Bronchial epithelial cell (primary cell): ENCODE measurements around the gene SHANK3. TPM values are rescaled to one million over a fixed set of nuclear protein-coding genes. Genes with fewer than 3 reads are reported as not detected.

Experiments
- DNase-seq: peaks from one replicate; pipeline ENCODE4 v3.0.0-alpha.2; 2010; ENCODE audit warnings: low read depth
- FAIRE-seq: peaks from 2 replicates; lab custom pipeline; 2011; peaks lifted over from hg19 to GRCh38; lab: Jason Lieb, UNC
- H3K27me3 ChIP-seq: 2 replicates; pipeline ENCODE4 v1.5.1; 2011; ENCODE audit warnings: low read length; ENCODE audit not compliant: control insufficient read depth, insufficient read depth
- H3K36me3 ChIP-seq: 2 replicates; pipeline ENCODE4 v1.5.1; 2011; ENCODE audit warnings: low read length; ENCODE audit not compliant: control insufficient read depth, insufficient read depth
- H3K4me3 ChIP-seq: 2 replicates; pipeline ENCODE4 v1.5.1; 2011; ENCODE audit warnings: mild to moderate bottlenecking, low read depth, low read length, control low read depth
- CTCF ChIP-seq: IDR thresholded peaks from 2 replicates; pipeline ENCODE4 v1.5.1; 2011; ENCODE audit warnings: mild to moderate bottlenecking, moderate library complexity, low read length, control low read depth, inconsistent platforms; ENCODE audit not compliant: insufficient read depth, severe bottlenecking
- total RNA-seq: library from RNA; depleted of rRNA; stranded (reverse); fragments of >200 nt; gene quantifications from 2 replicates; pipeline ENCODE4 v1.2.1, GENCODE V29; 2014

SHANK3 gene
- total RNA-seq, 1 donor from 2014 or later: 0.79 TPM

GRCh38 chr22:50711446-50712340 lies 39.1 kb downstream of the SHANK3 start:
- H3K27me3 ChIP-seq: no peaks in the 10 kb centered on the region
- no peak for FAIRE-seq

GRCh38 chr22:50712341-50713007 lies 39.9 kb downstream of the SHANK3 start:
- Histone ChIP-seq H3K27me3 (no peaks in the 10 kb centered on the region), H3K36me3 (no peaks in the 10 kb centered on the region), H3K4me3 (no peak overlapping the region)
- no peak for FAIRE-seq
- TF ChIP-seq CTCF: no peak
- DNase-seq: no peak

More at GRCh38 chr22:50711446-50712340, 39.1 kb downstream of the SHANK3 start:
- no peak for TF ChIP-seq CTCF
- no peak for DNase-seq
- Histone ChIP-seq H3K36me3 (no peaks in the 10 kb centered on the region), H3K4me3 (no peak overlapping the region)

GRCh38 chr22:50713008-50713385 lies 40.4 kb downstream of the SHANK3 start:
- DNase-seq (no peak), FAIRE-seq (no peak)
- no peak for TF ChIP-seq CTCF
- no peak overlapping the region for H3K4me3 ChIP-seq
- H3K36me3 ChIP-seq: no peaks in the 10 kb centered on the region
- H3K27me3 ChIP-seq: no peaks in the 10 kb centered on the region

- TF ChIP-seq CTCF: no peak
- DNase-seq (no peak), FAIRE-seq (peak; percentile 36)
- no peak overlapping the region for H3K4me3 ChIP-seq
- H3K27me3 ChIP-seq: no peaks in the 10 kb centered on the region
- H3K36me3 ChIP-seq: no peaks in the 10 kb centered on the region
Observed at GRCh38 chr22:50713571-50714056, 41.0 kb downstream of the SHANK3 start.

- Histone ChIP-seq H3K27me3 (no peaks in the 10 kb centered on the region), H3K36me3 (no peaks in the 10 kb centered on the region), H3K4me3 (no peak overlapping the region)
- TF ChIP-seq CTCF: no peak
- DNase-seq: no peak
- FAIRE-seq: no peak
Observed at GRCh38 chr22:50714150-50714549, 41.5 kb downstream of the SHANK3 start.
